Left lobe of liver (tissue), 2 donors: ENCODE results near the gene CYP26B1. TPM values are rescaled to one million over a fixed set of nuclear protein-coding genes. Genes with fewer than 3 reads are reported as not detected.

ENCODE experiments used
- ATAC-seq: fragments of 200-7000 bp; cut with Tn5 transposase; one replicate; pipeline ENCODE4 v1.9.1; 2020; ENCODE audit warnings: mild to moderate bottlenecking, moderate library complexity
- DNase-seq: peaks from one replicate; pipeline ENCODE4 v3.0.0-alpha.2; 2020; ENCODE audit warnings: low spot score
- total RNA-seq: library from RNA; stranded (reverse); gene quantifications from one replicate; pipeline ENCODE4 v1.2.1, GENCODE V29; 2021
- donor health status: DM: no; HTN: no; CAD: no; lungs with moderate emphysema.
- donor health status: DM: no; HTN: yes; CAD: no.

Gene CYP26B1
- total RNA-seq, 1 donor from 2014 or later, result 4.4 TPM

- no peak for ATAC-seq
- DNase-seq, result peak; percentile 38
These were observed 15.5 kb downstream of the CYP26B1 start for GRCh38 chr2:72131916-72132841.

- DNase-seq (no peak), ATAC-seq (no peak)
These were observed 16.2 kb downstream of the CYP26B1 start for GRCh38 chr2:72131371-72131891.

- ATAC-seq (no peak), DNase-seq (peak; percentile 34)
These were observed 16.9 kb downstream of the CYP26B1 start for GRCh38 chr2:72130659-72131360.

- ATAC-seq, result peak; percentile 24
- peak; percentile 37 for DNase-seq
These were observed 17.9 kb downstream of the CYP26B1 start for GRCh38 chr2:72129681-72130340.

GRCh38 chr2:72128843-72129227 is 18.8 kb downstream of the CYP26B1 start:
- ATAC-seq (no peak), DNase-seq (peak; percentile 37)

- DNase-seq (peak; percentile 34), ATAC-seq (no peak)
These were observed 19.4 kb downstream of the CYP26B1 start for GRCh38 chr2:72128059-72128842.

- peak; percentile 27 for DNase-seq
- no peak for ATAC-seq
These were observed 20.1 kb downstream of the CYP26B1 start for GRCh38 chr2:72127401-72128058.

- ATAC-seq (no peak), DNase-seq (peak; percentile 38)
These were observed 21.2 kb downstream of the CYP26B1 start for GRCh38 chr2:72126186-72127100.

GRCh38 chr2:72124376-72124775 is 23.3 kb downstream of the CYP26B1 start:
- no peak for DNase-seq
- ATAC-seq, result no peak

GRCh38 chr2:72121153-72121552 is 26.5 kb downstream of the CYP26B1 start:
- ATAC-seq (no peak), DNase-seq (no peak)

GRCh38 chr2:72118951-72119350 is 28.7 kb downstream of the CYP26B1 start:
- no peak for ATAC-seq

GRCh38 chr2:72118386-72118785 is 29.3 kb downstream of the CYP26B1 start:
- DNase-seq (no peak), ATAC-seq (no peak)

More at GRCh38 chr2:72118951-72119350, 28.7 kb downstream of the CYP26B1 start:
- no peak for DNase-seq

GRCh38 chr2:72117718-72118117 is 29.9 kb downstream of the CYP26B1 start:
- no peak for ATAC-seq
- DNase-seq, result no peak

GRCh38 chr2:72117029-72117428 is 30.6 kb downstream of the CYP26B1 start:
- DNase-seq, result no peak
- no peak for ATAC-seq

GRCh38 chr2:72116081-72116533 is 31.6 kb downstream of the CYP26B1 start:
- DNase-seq, result no peak
- ATAC-seq, result no peak

- DNase-seq (no peak), ATAC-seq (no peak)
These were observed 32.3 kb downstream of the CYP26B1 start for GRCh38 chr2:72115110-72116080.

- no peak for DNase-seq
- no peak for ATAC-seq
These were observed 33.0 kb downstream of the CYP26B1 start for GRCh38 chr2:72114693-72115051.
